NCI-H510A (cell line): ENCODE measurements around the gene AKAP6.

Experiments
- DNase-seq: peaks from one replicate; lab custom pipeline; 2025; lab: John Stamatoyannopoulos, UW

AKAP6 gene

DNA sequence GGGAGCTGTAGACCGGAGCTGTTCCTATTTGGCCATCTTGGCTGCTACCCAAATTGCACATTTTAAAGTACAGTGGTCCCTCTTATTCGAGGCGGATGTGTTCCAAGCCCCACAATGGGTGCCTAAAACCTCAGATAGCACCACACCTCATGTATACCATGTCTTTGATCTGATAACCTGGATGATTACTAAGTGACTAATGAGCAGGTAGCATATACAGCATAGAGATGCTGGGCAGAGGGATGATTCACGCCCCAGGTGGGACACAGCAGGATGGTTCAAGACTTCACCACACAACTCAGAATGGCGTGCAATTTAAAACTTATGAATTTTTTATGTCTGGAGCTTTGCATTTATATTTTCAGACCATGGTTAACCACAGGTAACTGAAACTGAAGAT is 255.0 kb downstream of the AKAP6 start:
- no peak for DNase-seq

DNA sequence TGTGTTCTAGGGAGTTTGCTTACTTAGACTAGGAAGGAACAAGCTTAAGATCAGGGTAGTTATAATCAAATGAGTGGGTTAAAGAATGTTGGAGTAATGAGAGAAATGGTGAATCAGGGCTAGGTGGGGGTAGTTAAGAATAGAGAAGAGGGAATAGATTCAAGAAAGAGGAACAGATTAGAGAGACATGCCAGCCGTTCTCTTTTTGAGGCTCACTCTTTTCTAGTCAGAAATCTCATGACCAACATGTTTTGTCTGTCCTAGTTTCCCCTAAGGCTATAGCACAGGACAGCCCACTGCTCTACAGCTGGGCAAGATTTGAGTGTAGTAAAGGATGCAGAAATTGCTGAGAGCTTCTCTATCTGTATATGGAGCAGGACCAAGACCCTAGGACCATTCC is 258.4 kb downstream of the AKAP6 start:
- no peak for DNase-seq

DNA sequence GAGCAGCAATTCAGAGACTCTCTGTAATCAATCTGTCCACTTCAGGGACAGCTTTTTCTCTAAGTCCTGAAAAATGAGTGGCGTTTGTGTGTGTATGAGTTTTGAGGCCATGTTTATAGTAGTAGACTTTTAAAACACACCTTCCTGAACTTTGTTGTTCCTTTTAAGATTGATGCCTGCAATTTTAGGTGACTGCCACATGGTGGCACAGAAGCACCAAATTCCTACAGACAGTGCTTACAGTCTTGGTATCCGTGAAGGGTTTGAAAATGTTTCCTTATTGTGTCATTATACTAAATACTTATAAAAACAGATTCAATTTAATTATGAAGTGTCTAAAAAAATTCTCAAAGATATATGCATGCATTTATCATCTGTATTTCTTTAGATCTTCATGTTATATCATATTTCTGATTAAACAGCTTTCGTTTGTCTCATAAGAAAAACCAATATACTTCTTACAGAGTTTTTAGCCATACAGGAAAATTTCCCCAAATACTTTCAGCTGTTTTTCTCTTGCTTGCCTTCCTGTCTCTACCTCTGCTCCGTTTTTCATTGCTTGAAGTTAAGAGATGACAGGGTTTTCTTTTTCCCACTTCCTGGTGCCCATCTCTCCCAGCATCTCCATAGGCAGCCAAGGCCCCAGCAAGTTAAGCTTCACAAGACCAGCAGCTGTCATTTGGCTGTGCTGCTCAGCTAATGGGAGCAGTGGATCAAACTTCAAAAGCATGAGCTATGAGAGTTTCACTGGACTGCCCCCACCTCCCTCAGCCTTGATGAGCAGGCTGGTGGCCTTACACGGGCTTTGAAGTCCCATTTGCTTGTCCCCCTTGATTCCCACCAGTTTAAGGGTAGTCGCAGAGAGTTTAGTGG is 259.6 kb downstream of the AKAP6 start:
- no peak for DNase-seq

DNA sequence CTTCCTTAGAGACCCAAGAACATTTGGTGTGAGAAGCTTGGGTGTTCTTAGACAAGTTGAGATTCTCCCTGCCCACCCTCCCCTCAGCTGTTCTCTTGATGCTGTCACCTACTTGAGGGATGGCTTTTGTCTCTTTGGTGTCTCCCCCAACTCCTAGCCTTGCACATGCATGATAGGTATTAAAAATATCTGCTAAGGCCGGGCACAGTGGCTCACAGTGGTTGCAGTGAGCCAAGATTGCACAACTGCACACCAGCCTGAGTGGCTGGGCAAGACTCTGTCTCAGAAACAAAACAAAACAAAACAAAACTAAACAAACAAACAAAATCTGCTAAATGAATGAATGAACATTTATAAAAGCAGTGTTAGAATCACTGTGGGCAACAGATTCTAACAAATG is 261.1 kb downstream of the AKAP6 start:
- DNase-seq: no peak

DNA sequence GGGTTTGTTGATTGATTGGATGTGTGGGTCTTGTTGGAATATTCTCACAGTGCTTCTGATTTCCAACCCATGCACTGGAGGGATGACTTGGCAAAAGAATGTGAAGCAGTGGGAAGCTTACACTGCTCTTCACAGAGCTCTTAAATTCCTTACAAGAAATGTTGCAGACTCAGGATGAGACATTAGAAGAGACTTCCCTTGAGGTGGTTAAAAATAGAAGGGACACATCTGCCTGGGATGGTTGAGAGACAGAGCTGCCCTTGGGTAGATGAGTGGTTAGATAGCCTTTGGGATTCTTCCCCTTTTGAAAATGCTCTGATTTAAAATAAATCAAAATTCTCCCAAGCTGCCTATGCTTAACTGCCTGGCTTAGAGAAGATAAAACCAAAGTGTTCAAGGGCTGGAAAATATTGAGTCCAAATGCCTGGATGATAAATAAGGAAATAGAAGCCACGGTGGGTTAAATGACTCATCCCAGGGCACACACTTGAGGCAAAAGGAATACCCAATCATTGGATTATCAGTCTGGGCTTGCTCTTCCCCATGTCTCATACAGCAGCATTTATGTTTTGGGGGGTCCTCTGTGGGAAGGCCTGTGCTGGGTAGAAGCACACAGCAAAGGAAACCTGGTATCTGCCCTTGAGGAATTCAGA is 264.3 kb downstream of the AKAP6 start:
- DNase-seq: no peak

DNA sequence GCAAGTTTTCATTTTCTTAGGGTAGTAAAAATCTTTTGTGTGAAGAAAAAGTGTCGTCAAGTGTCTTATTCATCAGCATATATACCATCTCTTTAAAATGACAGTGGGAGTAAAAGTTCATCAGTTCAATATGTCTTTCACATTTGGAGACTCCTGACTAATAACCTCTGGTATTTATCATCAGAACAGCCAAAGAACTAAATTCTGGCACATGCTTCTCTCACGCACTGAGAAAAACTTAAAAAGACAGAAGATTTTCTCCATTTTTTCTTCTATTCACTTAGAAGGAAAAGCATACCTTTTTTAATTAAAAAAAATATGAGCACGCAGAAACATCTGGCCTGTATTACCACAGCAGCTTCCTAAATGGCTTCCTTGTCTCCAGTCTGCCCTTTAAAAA is 265.7 kb downstream of the AKAP6 start:
- no peak for DNase-seq

DNA sequence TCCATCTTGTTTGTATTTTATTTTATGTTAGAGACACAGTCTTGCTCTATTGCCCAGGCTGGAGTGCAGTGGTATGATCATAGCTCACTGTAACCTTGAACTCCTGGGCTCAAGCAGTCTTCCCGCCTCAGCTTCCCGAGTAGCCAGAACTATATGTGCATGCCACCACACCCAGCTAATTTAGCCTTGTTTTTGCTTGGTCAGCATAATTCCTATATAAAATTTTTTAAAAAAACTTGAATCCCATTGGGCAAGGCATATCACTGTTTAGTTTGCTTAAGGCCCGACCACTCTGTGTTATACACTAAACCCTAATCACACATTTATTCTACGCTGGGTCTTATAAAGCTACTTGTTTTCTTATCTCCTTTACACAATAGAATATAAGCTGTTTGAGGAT is 266.4 kb downstream of the AKAP6 start:
- DNase-seq: no peak

DNA sequence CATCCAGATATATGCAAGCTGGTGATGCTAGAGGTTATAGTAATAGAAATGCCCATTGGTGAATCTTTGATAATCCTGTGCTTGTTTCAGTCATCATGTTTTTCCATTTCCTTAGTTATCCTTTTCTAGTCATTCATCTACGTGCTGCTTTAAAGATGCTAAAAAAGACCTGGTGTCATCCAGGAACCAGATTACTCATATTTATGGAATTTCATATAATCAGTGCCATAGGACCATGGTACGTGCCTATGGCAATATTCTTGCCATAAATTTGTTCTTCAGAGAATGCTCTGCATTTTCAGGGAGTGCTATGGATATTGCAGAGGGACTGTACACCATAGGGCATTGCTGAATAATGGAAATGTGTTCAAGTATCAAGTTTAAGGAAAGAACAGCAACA is 267.3 kb downstream of the AKAP6 start:
- DNase-seq: no peak

DNA sequence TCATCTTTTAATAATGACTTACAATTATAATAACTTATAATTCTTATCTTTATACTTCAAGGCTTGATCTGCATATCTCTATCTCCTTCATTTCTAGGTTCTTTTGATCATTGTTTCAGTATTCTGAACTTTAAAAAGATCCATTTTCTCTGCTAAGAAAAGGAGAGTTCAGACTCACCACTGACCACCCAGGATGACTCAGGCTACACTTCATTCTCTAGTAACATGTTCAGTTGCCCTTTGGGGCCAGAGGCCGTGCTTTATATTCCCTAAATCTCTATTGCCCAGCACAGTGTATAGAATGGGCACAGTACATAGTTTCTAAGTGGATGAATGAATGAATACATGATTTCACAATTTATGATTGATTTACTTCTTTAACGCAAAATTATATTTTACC is 268.7 kb downstream of the AKAP6 start:
- DNase-seq: no peak

DNA sequence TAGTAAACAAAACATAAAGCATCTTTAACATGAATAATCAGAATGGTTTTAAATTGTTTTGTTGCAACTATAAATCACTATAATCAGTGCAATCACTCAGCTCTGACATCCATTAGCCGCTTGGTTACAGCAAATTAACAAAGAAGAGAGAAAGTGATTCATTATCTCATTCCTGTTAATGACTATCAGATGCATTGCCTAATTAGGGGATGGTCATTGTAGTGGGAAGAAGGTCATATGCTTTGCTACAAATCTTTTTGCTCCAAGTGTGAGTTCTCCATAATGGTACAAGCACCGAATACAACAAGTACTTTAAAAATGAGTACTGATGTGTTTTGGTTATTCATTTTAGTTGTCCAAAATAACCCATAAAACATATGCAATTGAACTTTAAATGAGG is 272.0 kb downstream of the AKAP6 start:
- no peak for DNase-seq

DNA sequence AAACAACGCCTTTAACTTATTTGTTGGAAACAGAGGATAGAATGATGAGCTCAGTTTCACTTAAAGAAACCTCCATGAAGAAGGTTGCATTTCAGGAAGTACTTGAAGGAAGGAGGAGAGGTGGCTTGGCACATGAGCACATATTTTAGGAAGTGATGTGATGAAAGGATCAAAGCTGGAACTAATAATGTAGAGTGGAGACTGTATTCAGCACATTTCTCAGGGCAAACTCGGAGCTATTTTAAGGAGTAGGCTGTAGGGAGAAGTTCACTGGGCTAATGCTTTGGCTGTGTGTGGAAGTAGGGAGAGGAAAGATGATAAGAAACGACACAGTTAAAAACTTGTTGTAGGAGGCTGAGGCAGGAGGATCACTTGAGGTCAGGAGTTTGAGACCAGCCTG is 272.8 kb downstream of the AKAP6 start:
- DNase-seq: no peak

DNA sequence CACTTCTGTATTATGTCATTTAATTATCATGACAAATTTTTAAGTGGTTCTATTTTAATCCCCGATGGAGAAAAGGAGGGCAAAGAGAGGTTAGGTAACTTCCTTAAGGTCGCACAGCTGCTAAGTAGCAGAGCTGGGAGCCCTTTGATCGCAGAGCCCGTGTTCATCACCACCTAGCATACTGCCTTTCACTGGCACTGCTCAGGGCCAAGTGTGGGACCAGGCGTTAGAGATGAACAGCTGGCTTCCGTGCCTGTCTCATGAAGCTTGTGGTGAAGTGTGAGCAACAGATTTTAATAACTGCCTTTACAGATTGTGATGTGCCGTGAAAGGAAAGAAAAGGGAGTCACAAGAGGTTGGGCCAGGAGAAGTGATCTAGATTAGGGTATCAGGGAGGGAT is 273.6 kb downstream of the AKAP6 start:
- DNase-seq: no peak

DNA sequence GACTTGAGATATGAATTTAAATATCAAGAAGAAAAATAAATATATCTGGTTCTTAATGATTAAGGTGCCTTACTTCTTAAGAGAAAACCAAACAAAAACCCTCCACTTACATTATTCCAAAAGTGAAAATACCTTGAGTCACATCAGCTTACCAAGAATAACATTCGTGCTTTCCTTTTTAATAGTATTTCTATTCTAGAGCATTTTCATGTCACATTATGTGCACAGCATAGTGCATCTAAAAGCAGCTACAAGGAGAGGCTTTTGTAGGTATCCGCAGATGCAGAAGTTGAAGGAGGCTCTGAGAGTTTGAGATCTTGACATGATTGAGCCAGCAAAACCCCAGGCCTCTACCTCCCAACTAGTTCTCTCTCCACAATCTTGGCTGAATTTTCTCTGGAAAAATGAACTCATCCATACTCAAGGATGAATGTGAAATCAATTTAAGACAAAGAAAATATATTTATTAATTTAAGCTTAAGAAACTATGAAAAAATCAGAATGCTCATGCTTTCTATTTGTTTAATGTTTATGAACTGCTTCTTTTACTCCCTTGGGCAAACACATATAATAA is 275.0 kb downstream of the AKAP6 start:
- no peak for DNase-seq

DNA sequence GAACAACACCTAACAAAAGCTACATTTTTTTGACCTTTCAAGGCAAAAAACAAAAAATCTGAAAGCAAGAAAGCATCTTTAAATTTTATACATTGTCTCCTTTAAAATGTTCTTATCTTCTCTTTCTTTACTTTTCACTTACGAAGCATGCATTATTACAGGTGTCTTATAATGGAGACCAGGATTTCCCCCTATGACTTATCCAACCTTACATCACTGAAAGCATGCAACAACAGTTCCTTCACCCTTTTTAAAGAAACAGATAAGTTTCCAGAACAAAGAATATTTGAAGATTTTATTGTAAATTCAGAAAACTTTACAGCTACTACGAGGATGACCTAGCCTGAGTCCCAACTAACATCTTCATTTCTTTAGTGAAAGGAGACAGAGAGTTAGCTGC is 277.2 kb downstream of the AKAP6 start:
- no peak for DNase-seq

DNA sequence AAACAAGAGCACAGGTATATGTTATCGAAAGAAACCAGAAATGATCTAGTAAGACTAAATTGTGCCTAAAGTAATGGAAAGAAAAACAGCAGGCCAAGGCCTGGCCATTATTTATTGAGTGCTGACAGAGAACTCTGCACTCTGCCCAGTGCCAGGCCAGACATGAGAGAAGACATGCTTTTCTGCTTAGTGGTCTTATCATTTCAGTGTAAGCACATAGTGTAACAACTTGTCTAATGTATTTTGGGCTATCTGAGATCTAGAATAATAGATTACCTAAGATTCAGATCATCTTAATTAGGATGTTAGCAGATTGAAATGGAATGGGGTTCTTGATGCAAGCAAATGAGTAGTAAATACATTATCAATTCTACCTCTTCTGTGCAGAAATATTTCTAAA is 278.3 kb downstream of the AKAP6 start:
- DNase-seq: no peak

DNA sequence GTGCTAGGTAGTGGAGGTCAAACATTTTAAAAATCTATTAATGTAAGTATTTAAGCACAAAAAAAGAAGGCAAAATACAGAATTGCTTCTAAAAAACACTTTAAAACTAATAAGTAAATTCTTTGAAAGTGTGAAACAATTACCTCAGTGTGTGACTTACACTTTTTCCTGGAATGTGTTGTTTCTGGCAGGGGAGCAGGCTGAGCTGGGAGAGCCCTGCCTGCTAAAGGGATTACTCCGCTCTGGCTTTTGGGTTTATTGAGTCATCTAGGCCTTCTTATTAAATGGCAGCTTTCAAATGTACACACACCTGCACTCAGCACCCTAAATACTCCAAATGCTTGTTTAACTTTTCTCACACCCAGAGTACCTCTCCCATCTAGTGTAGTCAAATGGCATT is 279.8 kb downstream of the AKAP6 start:
- no peak for DNase-seq

DNA sequence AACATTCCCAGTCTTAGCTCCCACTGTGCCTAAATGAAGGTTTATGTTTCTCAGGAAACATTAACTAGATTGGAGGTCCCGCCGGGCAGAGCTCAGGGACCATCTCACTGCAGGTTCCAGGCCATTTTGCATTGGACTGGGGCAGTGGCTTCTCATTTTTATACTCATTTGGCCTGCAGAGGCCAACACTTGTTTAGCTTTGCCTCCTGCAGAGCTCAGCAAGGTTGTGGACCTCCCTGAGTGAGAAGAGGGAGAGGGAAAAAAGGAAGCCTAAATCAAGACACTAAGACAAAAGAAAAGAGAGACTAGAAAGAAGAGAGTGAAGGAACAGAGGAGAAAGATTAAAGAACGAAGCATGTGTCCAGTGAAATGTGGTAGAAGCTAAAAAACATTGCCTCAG is 280.3 kb downstream of the AKAP6 start:
- no peak for DNase-seq

DNA sequence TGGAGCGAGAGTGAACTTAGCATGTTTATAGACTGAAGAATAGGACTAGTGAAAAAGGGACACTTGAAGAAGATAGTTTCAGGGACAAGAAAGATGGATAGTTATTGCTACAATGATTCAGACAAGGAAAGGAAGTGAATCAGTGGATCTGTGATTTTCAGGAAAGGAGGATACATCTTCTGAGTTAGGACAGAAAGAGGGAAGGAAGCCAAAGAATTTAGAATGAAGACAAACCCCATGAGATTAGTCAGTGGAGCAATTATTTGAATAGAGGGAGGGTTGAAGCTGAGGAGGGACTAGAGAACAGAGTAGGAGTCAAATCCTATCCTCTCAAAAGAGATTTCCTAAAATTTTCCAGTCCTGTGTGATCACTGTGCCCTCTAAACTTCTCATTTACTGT is 282.7 kb downstream of the AKAP6 start:
- DNase-seq: no peak

DNA sequence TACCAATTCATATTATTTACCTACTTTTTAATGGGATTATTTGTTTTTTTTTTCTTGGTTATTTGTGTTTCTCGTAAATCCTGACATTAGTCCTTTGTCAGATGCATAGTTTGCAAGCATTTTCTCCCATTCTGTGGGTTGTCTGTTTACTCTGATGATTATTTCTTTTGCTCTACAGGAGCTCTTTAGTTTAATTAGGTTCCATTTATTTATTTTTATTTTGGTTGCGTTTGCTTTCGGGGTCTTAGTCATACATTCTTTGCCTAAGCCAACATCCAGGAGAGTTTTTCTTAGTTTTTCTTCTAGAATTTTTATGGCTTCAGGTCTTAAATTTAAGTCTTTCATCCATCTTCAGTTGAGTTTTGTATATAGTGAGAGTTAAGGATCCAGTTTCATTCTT is 289.9 kb downstream of the AKAP6 start:
- no peak for DNase-seq

DNA sequence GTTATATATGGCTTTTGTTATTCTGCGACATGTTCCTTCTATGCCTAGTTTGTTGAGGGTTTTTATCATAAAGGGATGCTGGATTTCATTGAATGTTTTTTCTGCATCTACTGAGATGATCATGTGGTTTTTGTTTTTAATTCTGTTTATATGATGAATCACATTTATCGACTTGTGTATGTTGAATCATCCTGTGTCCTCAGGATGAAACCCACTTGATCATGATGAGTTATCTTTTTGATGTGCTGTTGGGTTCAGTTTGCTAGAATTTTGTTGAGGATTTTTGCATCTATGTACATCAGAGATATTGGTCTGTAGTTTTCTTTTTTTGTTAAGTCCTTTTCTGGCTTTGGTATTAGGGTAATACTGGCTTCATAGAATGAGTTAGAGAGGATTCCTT is 291.2 kb downstream of the AKAP6 start:
- no peak for DNase-seq

DNA sequence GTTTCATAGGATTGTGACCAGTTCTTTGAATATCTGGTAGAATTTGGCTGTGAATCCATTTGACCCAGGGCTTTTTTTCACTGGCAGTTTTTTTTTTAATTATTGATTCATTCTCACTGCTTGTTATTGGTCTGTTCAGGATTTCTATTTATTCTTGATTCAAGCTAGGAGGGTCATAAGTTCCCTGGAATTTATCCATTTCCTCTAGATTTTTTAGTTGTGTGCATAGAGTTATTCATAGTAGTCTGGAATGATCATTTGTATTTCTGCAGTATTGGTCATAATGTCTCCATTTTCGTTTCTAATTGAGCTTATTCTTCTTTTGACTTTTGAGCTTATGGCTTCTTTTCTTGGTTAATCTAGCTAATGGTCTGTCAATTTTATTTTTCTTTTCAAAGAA is 291.6 kb downstream of the AKAP6 start:
- DNase-seq: no peak

DNA sequence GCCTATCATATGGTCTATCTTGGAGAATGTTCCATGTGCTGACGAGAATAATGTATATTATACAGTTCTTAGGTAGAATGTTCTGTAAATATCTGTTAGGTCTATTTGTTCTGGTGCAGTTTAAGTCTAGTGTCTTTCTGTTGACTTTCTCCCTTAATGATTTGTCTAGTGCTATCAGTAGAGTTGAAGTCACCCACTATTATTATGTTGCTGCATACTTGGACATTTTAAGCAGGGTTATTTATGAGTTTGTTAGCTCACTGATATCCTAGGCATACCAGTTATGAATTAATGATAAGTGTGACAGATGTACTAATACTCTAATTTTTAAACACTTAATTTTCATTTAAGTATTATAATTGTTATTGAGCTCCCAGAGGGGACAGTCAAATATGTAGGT is 292.5 kb downstream of the AKAP6 start:
- DNase-seq: no peak

DNA sequence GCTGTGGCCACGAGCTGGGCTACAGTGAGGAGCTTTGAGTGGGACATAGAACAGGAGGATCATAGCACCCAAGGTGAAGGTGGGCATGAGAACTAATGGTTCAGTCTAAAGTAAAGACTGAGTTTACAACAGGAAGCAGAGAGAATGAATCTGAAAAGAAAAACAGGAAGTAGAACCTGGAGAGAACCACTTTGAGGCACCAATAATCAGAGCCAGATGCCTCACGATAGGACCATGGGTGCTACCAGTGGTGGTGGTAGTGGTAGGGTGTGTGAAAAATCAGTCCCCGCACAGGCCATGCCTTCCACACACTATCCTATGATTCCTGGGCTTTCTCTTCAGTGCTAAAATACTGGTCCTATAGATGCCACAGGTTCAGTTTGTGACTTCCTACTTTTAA is 293.6 kb downstream of the AKAP6 start:
- no peak for DNase-seq
